ENCODE measurements around the gene CLEC2L.

CLEC2L gene

GRCh38 chr7:139505563-139505962 lies 17.9 kb upstream of the CLEC2L start:
- H4K20me1 ChIP-seq (ENCODE audit: insufficient read depth, low read length), result no peaks in the 10 kb centered on the region
- no peaks in the 10 kb centered on the region for H3K79me2 ChIP-seq (ENCODE audit: insufficient read depth, low read length)
- TF ChIP-seq EZH2 (IDR thresholded peaks at IDR 0.05; ENCODE audit: borderline replicate concordance, low read depth, low read length, severe bottlenecking) (no peak), CTCF (IDR thresholded peaks at IDR 0.05; ENCODE audit: borderline replicate concordance, extremely low read depth, low read length, poor library complexity, severe bottlenecking) (peak; percentile 52)
- no peak overlapping the region for H3K27ac ChIP-seq (ENCODE audit: low read length)
- no peak overlapping the region for H3K9ac ChIP-seq (ENCODE audit: low read depth, low read length)
- no peak overlapping the region for H3K4me3 ChIP-seq (ENCODE audit: low read depth in 1 of 2, low read length in 2 of 2)
- DNase-seq, result peak; percentile 9
- no peak overlapping the region for H3K4me2 ChIP-seq (ENCODE audit: insufficient read depth, low read length)
- no peaks in the 10 kb centered on the region for H3K9me3 ChIP-seq (ENCODE audit: insufficient read depth, low read length, severe bottlenecking)
- no peak for ATAC-seq (ENCODE audit: insufficient read depth, low read depth)
- H3K36me3 ChIP-seq (ENCODE audit: insufficient read depth, low read length), result no peaks in the 10 kb centered on the region
- no peak overlapping the region for H2AFZ ChIP-seq (ENCODE audit: low read depth, low read length)
- H3K4me1 ChIP-seq (ENCODE audit: insufficient read depth, low read length), result no peaks in the 10 kb centered on the region
- no peaks in the 10 kb centered on the region for H3K27me3 ChIP-seq (ENCODE audit: insufficient read depth, low read length, poor library complexity)

- Histone ChIP-seq H3K4me3 (ENCODE audit: low read depth in 1 of 2, low read length in 2 of 2) (no peak overlapping the region), H3K36me3 (ENCODE audit: insufficient read depth, low read length) (no peaks in the 10 kb centered on the region), H3K9ac (ENCODE audit: low read depth, low read length) (no peak overlapping the region), H4K20me1 (ENCODE audit: insufficient read depth, low read length) (no peaks in the 10 kb centered on the region), H3K27me3 (ENCODE audit: insufficient read depth, low read length, poor library complexity) (no peaks in the 10 kb centered on the region), H3K4me2 (ENCODE audit: insufficient read depth, low read length) (no peak overlapping the region), H2AFZ (ENCODE audit: low read depth, low read length) (no peak overlapping the region), H3K4me1 (ENCODE audit: insufficient read depth, low read length) (no peaks in the 10 kb centered on the region), H3K9me3 (ENCODE audit: insufficient read depth, low read length, severe bottlenecking) (no peaks in the 10 kb centered on the region), H3K27ac (ENCODE audit: low read length) (no peak overlapping the region), H3K79me2 (ENCODE audit: insufficient read depth, low read length) (no peaks in the 10 kb centered on the region)
- no peak for ATAC-seq (ENCODE audit: insufficient read depth, low read depth)
- no peak for DNase-seq
- TF ChIP-seq EZH2 (IDR thresholded peaks at IDR 0.05; ENCODE audit: borderline replicate concordance, low read depth, low read length, severe bottlenecking) (no peak), CTCF (IDR thresholded peaks at IDR 0.05; ENCODE audit: borderline replicate concordance, extremely low read depth, low read length, poor library complexity, severe bottlenecking) (no peak)
These were observed 13.9 kb upstream of the CLEC2L start for GRCh38 chr7:139509535-139509934.

- Histone ChIP-seq H3K27me3 (ENCODE audit: insufficient read depth, low read length, poor library complexity) (no peaks in the 10 kb centered on the region), H3K36me3 (ENCODE audit: insufficient read depth, low read length) (no peaks in the 10 kb centered on the region), H3K79me2 (ENCODE audit: insufficient read depth, low read length) (no peaks in the 10 kb centered on the region), H3K27ac (ENCODE audit: low read length) (no peak overlapping the region), H3K9ac (ENCODE audit: low read depth, low read length) (no peak overlapping the region), H3K9me3 (ENCODE audit: insufficient read depth, low read length, severe bottlenecking) (no peaks in the 10 kb centered on the region), H4K20me1 (ENCODE audit: insufficient read depth, low read length) (no peaks in the 10 kb centered on the region), H3K4me2 (ENCODE audit: insufficient read depth, low read length) (no peak overlapping the region), H3K4me3 (ENCODE audit: low read depth in 1 of 2, low read length in 2 of 2) (no peak overlapping the region), H2AFZ (ENCODE audit: low read depth, low read length) (no peak overlapping the region), H3K4me1 (ENCODE audit: insufficient read depth, low read length) (no peaks in the 10 kb centered on the region)
- ATAC-seq (ENCODE audit: insufficient read depth, low read depth), result no peak
- DNase-seq, result no peak
- TF ChIP-seq CTCF (IDR thresholded peaks at IDR 0.05; ENCODE audit: borderline replicate concordance, extremely low read depth, low read length, poor library complexity, severe bottlenecking) (no peak), EZH2 (IDR thresholded peaks at IDR 0.05; ENCODE audit: borderline replicate concordance, low read depth, low read length, severe bottlenecking) (no peak)
These were observed 12.2 kb upstream of the CLEC2L start for GRCh38 chr7:139511315-139511714.

GRCh38 chr7:139515266-139515665 lies 8.2 kb upstream of the CLEC2L start:
- TF ChIP-seq EZH2 (IDR thresholded peaks at IDR 0.05; ENCODE audit: borderline replicate concordance, low read depth, low read length, severe bottlenecking) (no peak), CTCF (IDR thresholded peaks at IDR 0.05; ENCODE audit: borderline replicate concordance, extremely low read depth, low read length, poor library complexity, severe bottlenecking) (no peak)
- no peak overlapping the region for H3K4me3 ChIP-seq (ENCODE audit: low read depth in 1 of 2, low read length in 2 of 2)
- H3K4me2 ChIP-seq (ENCODE audit: insufficient read depth, low read length), result no peak overlapping the region
- H4K20me1 ChIP-seq (ENCODE audit: insufficient read depth, low read length), result no peaks in the 10 kb centered on the region
- H3K79me2 ChIP-seq (ENCODE audit: insufficient read depth, low read length), result no peaks in the 10 kb centered on the region
- no peaks in the 10 kb centered on the region for H3K4me1 ChIP-seq (ENCODE audit: insufficient read depth, low read length)
- H3K27me3 ChIP-seq (ENCODE audit: insufficient read depth, low read length, poor library complexity), result no peaks in the 10 kb centered on the region
- no peak for ATAC-seq (ENCODE audit: insufficient read depth, low read depth)
- H3K27ac ChIP-seq (ENCODE audit: low read length), result no peak overlapping the region
- H3K9ac ChIP-seq (ENCODE audit: low read depth, low read length), result no peak overlapping the region
- no peaks in the 10 kb centered on the region for H3K36me3 ChIP-seq (ENCODE audit: insufficient read depth, low read length)
- no peaks in the 10 kb centered on the region for H3K9me3 ChIP-seq (ENCODE audit: insufficient read depth, low read length, severe bottlenecking)
- no peak for DNase-seq
- no peak overlapping the region for H2AFZ ChIP-seq (ENCODE audit: low read depth, low read length)

Data from DND-41 (cell line).